ENCODE results near the gene IFT20.
"Not testable (repeated sequence)": the region's sequence is repeated elsewhere in the genome, so short reads cannot be mapped to it uniquely, and the experiment has no call there.

IFT20 gene

GRCh38 chr17:28363776-28364650 lies 28.7 kb upstream of the IFT20 start:
- no peak for DNase-seq (ENCODE audit: low read depth)

GRCh38 chr17:28363186-28363585 lies 27.9 kb upstream of the IFT20 start:
- no peak for DNase-seq (ENCODE audit: low read depth)

GRCh38 chr17:28357901-28358197 lies 22.6 kb upstream of the IFT20 start:
- DNase-seq (ENCODE audit: low read depth): no peak

- DNase-seq (ENCODE audit: low read depth): peak; percentile 66
These were observed 22.0 kb upstream of the IFT20 start, which contains the start of gene POLDIP2 for GRCh38 chr17:28357061-28357900. Gene POLDIP2 (minus strand): TSS chr17:28357527. CDS start chr17:28357448, 79 bp downstream.

- DNase-seq (ENCODE audit: low read depth): no peak
These were observed 15.0 kb upstream of the IFT20 start for GRCh38 chr17:28350271-28350670.

- DNase-seq (ENCODE audit: low read depth): no peak
These were observed 13.7 kb upstream of the IFT20 start for GRCh38 chr17:28348979-28349378.

- peak; percentile 84 for DNase-seq (ENCODE audit: low read depth)
These were observed 12.1 kb upstream of the IFT20 start for GRCh38 chr17:28347261-28347891.

GRCh38 chr17:28346746-28347246 lies 11.5 kb upstream of the IFT20 start:
- no peak for DNase-seq (ENCODE audit: low read depth)

- no peak for DNase-seq (ENCODE audit: low read depth)
These were observed 10.9 kb upstream of the IFT20 start for GRCh38 chr17:28346199-28346580.

- no peak for DNase-seq (ENCODE audit: low read depth)
These were observed 10.3 kb upstream of the IFT20 start for GRCh38 chr17:28345419-28346198.

GRCh38 chr17:28344435-28344901 lies 9.2 kb upstream of the IFT20 start:
- DNase-seq (ENCODE audit: low read depth): no peak

GRCh38 chr17:28344011-28344410 lies 8.7 kb upstream of the IFT20 start:
- no peak for DNase-seq (ENCODE audit: low read depth)

GRCh38 chr17:28343491-28343932 lies 8.2 kb upstream of the IFT20 start:
- no peak for DNase-seq (ENCODE audit: low read depth)

- DNase-seq (ENCODE audit: low read depth): no peak
These were observed 7.0 kb upstream of the IFT20 start for GRCh38 chr17:28342313-28342712.

- no peak for DNase-seq (ENCODE audit: low read depth)
These were observed 6.2 kb upstream of the IFT20 start for GRCh38 chr17:28341516-28341915.

- no peak for DNase-seq (ENCODE audit: low read depth)
These were observed 5.1 kb upstream of the IFT20 start for GRCh38 chr17:28340374-28340773.

- no peak for DNase-seq (ENCODE audit: low read depth)
These were observed 4.2 kb upstream of the IFT20 start for GRCh38 chr17:28339431-28339830.

- not testable (repeated sequence) for DNase-seq (ENCODE audit: low read depth)
These were observed 3.5 kb upstream of the IFT20 start for GRCh38 chr17:28338769-28339212.

- peak; percentile 34 for DNase-seq (ENCODE audit: low read depth)
These were observed 2.9 kb upstream of the IFT20 start for GRCh38 chr17:28338056-28338768.

- peak; percentile 68 for DNase-seq (ENCODE audit: low read depth)
These were observed 943 bp upstream of the IFT20 start for GRCh38 chr17:28335959-28336871.

Measured in GM04503 (cell line).